ENCODE measurements around the gene DRC7.

- TF ChIP-seq CTCF (IDR thresholded peaks at IDR 0.05), result no peak
- TF ChIP-seq POLR2AphosphoS5 (IDR thresholded peaks at IDR 0.05), result no peak
These were observed 45.3 kb downstream of the DRC7 start for GRCh38 chr16:57739756-57740422.

Data from breast epithelium (tissue), 3 donors.